Diencephalon (tissue), 1 donor: ENCODE data around the gene PBLD. TPM values are rescaled to one million over a fixed set of nuclear protein-coding genes. Genes with fewer than 3 reads are reported as not detected.

Source experiments
- total RNA-seq: library from RNA; depleted of rRNA; stranded (reverse); fragments of >200 nt; gene quantifications from one replicate; pipeline ENCODE4 v1.2.3, GENCODE V29; 2014

PBLD gene
- total RNA-seq, result 10.1 TPM

GRCh38 chr10:68332259-68333057 is at the start of gene PBLD:
PBLD (minus strand) TSS chr10:68332928; CDS start chr10:68306844, 26,084 bp downstream.

GRCh38 chr10:68331455-68332258 is 1.1 kb downstream of the PBLD start, which contains the start of gene HNRNPH3:
HNRNPH3 (plus strand) TSS chr10:68332064; CDS start chr10:68337222, 5,158 bp downstream.

Other genes starting within 250 kb of the PBLD start
- not detected for gene MYPN, start 223.4 kb downstream of the PBLD start, total RNA-seq
- 0.69 TPM for gene ATOH7, start 100.8 kb downstream of the PBLD start, total RNA-seq
- gene HNRNPH3, start 864 bp downstream of the PBLD start, total RNA-seq, result 59.7 TPM
- gene RUFY2, start 74.3 kb upstream of the PBLD start, total RNA-seq, result 83.3 TPM
- gene DNA2, start 139.0 kb upstream of the PBLD start, total RNA-seq, result 21.7 TPM
- 51.2 TPM for gene SLC25A16, start 194.6 kb upstream of the PBLD start, total RNA-seq
- gene TET1, start 227.4 kb upstream of the PBLD start, total RNA-seq, result 33.7 TPM